KOPT-K1 (cell line): ENCODE results near the gene CD164.
"Not testable (repeated sequence)": the region's sequence is repeated elsewhere in the genome, so short reads cannot be mapped to it uniquely, and the experiment has no call there.

Experiments
- H3K27ac ChIP-seq: fragments of 200-600 bp; sonication (generic); 2 replicates; pipeline ENCODE4 v1.5.1; 2016; ENCODE audit warnings: antibody characterized with exemption, mild to moderate bottlenecking, low read depth, low read length; ENCODE audit not compliant: poor library complexity, severe bottlenecking
- H3K36me3 ChIP-seq: fragments of 200-600 bp; sonication (generic); 2 replicates; pipeline ENCODE4 v1.5.1; 2017; ENCODE audit warnings: antibody characterized with exemption, mild to moderate bottlenecking, low read length, moderate library complexity; ENCODE audit not compliant: insufficient read depth
- H3K9me3 ChIP-seq: fragments of 200-600 bp; sonication (generic); 2 replicates; pipeline ENCODE4 v1.5.1; 2017; ENCODE audit warnings: antibody characterized with exemption, low read length, mild to moderate bottlenecking; ENCODE audit not compliant: insufficient read depth, poor library complexity, severe bottlenecking

CD164 gene

GRCh38 chr6:109383438-109383940 lies 1.2 kb upstream of the CD164 start:
- peaks cover 16% of the 10 kb centered on the region for H3K36me3 ChIP-seq
- H3K9me3 ChIP-seq = no peaks in the 10 kb centered on the region
- peak overlapping the region; percentile 98 for H3K27ac ChIP-seq

GRCh38 chr6:109382576-109383437 lies 540 bp upstream of the CD164 start:
- no peaks in the 10 kb centered on the region for H3K9me3 ChIP-seq
- peak overlapping the region; percentile 98 for H3K27ac ChIP-seq
- peaks cover 22% of the 10 kb centered on the region for H3K36me3 ChIP-seq

DNA sequence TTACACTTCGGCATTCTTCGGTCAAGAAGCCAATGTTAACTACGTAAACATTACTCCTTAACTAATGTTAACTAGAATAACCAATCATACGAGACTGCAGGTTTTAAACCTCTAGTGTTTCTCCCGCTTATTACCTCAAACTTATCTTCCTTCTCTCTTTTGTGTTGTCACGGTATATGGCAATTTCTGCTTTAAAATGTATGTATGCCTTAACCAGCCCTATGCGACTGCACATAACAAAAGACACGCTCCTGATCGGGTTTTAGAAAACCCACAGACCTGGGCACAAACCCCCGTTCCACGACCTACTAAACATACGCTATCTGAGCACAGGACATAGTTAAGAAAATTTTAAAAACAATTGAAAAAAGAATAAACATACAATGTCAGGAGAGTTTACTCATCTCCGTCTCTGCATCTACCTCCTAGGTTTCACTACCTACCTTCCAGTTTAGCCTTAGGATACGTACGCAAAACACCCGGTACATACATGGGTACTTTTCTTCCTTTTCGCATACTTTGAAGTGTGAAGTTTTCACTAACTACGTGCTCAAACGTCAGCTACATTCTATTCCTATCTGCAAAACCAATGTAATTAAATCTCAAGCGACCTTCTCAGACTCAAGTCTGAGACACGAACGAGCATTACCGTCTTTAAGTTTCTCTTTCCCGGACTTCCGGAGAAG lies 1.1 kb downstream of the CD164 start:
- H3K9me3 ChIP-seq = no peaks in the 10 kb centered on the region
- H3K27ac ChIP-seq = peak overlapping the region; percentile 98
- H3K36me3 ChIP-seq = peaks cover 38% of the 10 kb centered on the region

- peak overlapping the region; percentile 98 for H3K27ac ChIP-seq
- no peaks in the 10 kb centered on the region for H3K9me3 ChIP-seq
- H3K36me3 ChIP-seq = peaks cover 53% of the 10 kb centered on the region
Measured at GRCh38 chr6:109379711-109380110, 2.6 kb downstream of the CD164 start.

DNA sequence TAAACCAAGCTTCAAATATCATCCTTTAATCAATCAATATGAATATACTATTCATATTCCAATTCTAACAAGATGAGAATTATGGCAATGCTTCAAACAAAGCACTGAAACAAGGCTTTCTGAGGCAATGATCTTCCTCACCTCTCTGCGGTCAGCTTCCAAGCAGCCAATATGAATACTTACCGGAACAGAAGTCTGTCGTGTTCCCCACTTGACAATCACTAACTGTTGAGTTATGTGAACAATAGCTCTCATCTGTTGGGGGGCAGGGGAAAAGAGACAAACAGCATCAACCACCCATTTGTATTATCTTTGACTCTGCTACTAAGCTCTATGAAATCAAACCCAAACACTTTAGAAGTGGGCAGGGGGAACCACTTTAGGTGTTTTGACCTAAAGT lies 4.5 kb downstream of the CD164 start:
- Histone ChIP-seq H3K27ac (no peak overlapping the region), H3K36me3 (peaks cover 73% of the 10 kb centered on the region), H3K9me3 (no peaks in the 10 kb centered on the region)

DNA sequence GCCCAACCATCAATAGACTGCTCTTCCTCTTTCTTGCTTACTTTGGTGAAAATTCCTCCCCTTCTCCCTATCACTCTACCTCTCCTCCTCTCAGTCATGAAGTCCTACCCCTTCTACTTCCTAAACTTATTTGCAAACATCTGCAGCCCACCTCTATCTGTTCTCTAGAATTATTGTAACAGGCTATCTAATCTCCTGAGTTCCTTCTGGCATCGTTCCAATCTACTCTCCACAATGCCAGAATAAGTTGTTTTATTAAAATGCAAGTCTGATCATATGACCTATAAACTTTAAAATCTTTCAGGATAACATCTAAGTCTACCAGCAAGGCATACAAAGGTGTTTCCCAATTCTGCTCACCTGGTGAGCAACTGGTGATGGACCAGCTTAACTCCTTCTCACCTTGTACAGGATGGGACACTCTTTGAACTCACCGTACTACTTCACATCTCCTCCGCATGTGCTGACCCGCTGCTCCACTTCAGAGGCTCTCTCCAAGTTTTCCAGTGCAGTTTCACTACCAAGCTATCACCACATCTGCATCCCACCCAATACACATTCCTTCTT lies 7.9 kb downstream of the CD164 start:
- Histone ChIP-seq H3K9me3 (no peaks in the 10 kb centered on the region), H3K27ac (no peak overlapping the region), H3K36me3 (peaks cover 100% of the 10 kb centered on the region)

DNA sequence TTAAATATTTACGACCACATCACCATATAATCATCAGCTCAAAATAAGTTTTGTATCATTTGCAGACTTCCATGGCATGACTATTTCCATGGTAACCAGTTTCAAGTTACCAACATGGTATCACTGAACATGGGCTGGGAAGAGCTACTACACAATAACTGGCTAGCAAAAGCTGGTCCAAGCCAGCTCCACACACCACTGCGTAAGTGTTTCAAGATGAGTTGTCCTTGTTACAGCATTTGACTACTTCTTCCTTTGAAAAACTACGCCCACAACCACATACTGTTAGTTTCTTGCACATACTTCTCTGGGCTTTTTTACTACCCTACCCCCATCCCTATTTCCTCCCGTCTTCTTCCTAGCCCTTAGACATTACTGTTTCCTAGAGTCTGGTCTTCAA lies 8.5 kb downstream of the CD164 start:
- peaks cover 100% of the 10 kb centered on the region for H3K36me3 ChIP-seq
- no peak overlapping the region for H3K27ac ChIP-seq
- H3K9me3 ChIP-seq = no peaks in the 10 kb centered on the region

DNA sequence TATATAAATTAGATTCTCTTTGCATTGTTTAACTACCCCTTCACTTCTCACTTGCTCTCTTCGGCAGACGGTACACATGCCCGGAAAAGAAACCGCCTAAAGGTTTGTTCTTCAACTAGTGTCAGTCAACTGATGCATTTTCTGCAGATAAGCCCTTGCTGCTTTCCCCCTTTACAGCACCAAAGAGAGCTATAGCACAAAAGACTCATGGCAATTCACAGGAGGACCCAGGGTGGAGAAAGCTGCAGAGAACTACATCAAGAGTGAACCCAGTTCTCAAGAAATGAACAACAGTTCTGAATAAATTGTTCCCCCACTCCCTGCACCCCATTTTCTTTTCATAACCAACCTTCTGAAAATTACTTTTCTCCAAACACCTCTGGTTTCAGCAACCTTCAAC lies 8.9 kb downstream of the CD164 start:
- Histone ChIP-seq H3K27ac (no peak overlapping the region), H3K36me3 (peaks cover 100% of the 10 kb centered on the region), H3K9me3 (no peaks in the 10 kb centered on the region)

GRCh38 chr6:109372130-109372529 lies 10.1 kb downstream of the CD164 start:
- Histone ChIP-seq H3K9me3 (no peaks in the 10 kb centered on the region), H3K36me3 (peaks cover 100% of the 10 kb centered on the region), H3K27ac (no peak overlapping the region)

DNA sequence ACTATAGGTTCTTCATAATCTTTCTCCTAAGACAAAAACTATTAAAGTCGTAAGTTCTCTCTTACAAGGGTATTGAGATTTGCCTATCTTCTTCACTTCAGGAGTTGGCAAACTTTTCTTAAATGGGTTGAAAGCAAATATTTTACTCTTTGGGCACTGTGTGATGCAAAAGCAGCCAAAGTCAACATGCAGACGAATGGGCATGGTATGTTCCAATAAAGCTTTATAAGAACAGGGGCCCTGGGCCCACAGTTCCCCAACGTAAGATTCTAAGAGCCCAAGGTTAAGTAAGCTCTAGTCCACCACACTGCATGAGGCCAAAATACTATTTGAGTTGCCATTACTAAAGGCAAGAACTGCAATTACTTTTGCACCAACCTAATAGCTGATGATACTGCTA lies 11.5 kb downstream of the CD164 start:
- Histone ChIP-seq H3K9me3 (no peaks in the 10 kb centered on the region), H3K36me3 (peaks cover 100% of the 10 kb centered on the region), H3K27ac (no peak overlapping the region)

GRCh38 chr6:109370336-109370735 lies 11.9 kb downstream of the CD164 start:
- H3K27ac ChIP-seq = no peak overlapping the region
- H3K9me3 ChIP-seq = no peaks in the 10 kb centered on the region
- H3K36me3 ChIP-seq = peaks cover 100% of the 10 kb centered on the region

DNA sequence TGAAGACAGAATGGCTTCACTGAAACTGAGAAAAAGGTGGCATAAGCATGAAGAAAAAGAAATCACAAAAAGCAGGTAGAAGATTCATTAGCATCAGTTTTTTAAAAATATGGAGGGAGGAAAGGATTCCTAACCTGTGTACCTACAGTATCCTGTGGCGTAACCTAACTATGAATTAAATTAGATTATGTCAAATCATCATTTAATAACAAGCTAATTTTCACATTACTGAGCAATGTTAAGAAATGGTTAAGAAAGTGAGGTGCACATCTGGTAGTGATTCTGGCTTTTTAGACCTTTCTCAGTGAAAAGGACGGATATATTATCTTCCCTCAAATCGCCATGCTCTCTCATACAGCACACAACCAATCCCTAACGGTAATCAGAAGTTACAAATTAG lies 12.5 kb downstream of the CD164 start:
- Histone ChIP-seq H3K27ac (no peak overlapping the region), H3K36me3 (peaks cover 99% of the 10 kb centered on the region), H3K9me3 (peaks cover 6% of the 10 kb centered on the region)

- Histone ChIP-seq H3K36me3 (peaks cover 98% of the 10 kb centered on the region), H3K9me3 (peaks cover 37% of the 10 kb centered on the region)
- not testable (repeated sequence) for H3K27ac ChIP-seq
Measured at GRCh38 chr6:109364382-109365078, 17.7 kb downstream of the CD164 start.

- peaks cover 37% of the 10 kb centered on the region for H3K9me3 ChIP-seq
- peaks cover 98% of the 10 kb centered on the region for H3K36me3 ChIP-seq
- H3K27ac ChIP-seq = no peak overlapping the region
Measured at GRCh38 chr6:109363753-109364152, 18.5 kb downstream of the CD164 start.
